SU-DHL-6 (cell line): ENCODE measurements around the gene ABCB11.

Experiments used
- CTCF ChIP-seq: fragments of 200-600 bp; sonication (generic); IDR thresholded peaks from one replicate; pipeline ENCODE4 v1.5.1; 2017; ENCODE audit warnings: antibody characterized with exemption, mild to moderate bottlenecking, low read length, moderate library complexity; ENCODE audit not compliant: insufficient read depth, poor library complexity, severe bottlenecking
- EZH2phosphoT487 ChIP-seq: fragments of 200-600 bp; sonication (generic), shearing (Covaris generic); conservative IDR thresholded peaks from 2 replicates; pipeline ENCODE4 v1.6.1; 2018; ENCODE audit warnings: mild to moderate bottlenecking, antibody characterized with exemption, low read length, moderate library complexity, mixed read lengths

- TF ChIP-seq CTCF (no peak), EZH2phosphoT487 (no peak)
Observed at GRCh38 chr2:168912901-168913369, 118.2 kb downstream of the ABCB11 start.
